ENCODE measurements around the gene FHOD3.

The FHOD3 gene

DNA sequence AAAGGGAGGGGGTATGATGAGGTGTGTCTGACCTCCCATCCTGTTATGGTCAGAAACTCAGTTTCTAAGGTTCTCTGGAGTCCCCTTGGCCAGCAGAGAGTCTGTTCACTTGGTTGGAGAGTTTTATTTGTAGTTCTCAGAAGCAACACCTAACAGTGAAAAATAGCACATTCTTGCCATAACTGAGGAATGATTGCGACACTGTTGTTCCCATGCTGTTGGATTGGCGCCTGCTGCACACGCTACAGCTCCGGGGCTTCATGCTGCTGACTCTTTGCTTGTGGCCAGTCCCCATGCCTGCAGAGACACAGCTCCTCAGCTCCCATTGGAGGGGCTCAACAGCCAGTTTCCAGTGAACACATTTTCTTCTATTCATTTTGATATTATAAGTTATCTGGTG lies 489.2 kb downstream of the FHOD3 start:
- TF ChIP-seq CTCF (conservative IDR thresholded peaks at IDR 0.05; ENCODE audit: low read length) (no peak), EZH2phosphoT487 (IDR thresholded peaks at IDR 0.05; ENCODE audit: borderline replicate concordance) (no peak)
- Histone ChIP-seq H3K27me3 (ENCODE audit: insufficient read depth, low read length, poor library complexity, severe bottlenecking) (no peaks in the 10 kb centered on the region), H3K4me3 (ENCODE audit: low read length, poor library complexity, severe bottlenecking) (no peak overlapping the region), H3F3A (ENCODE audit: low read depth) (no peaks in the 10 kb centered on the region), H3K4me1 (ENCODE audit: insufficient read depth, low read length, poor library complexity, severe bottlenecking) (no peaks in the 10 kb centered on the region), H3K9me2 (replicated peaks; ENCODE audit: low read depth, low read length) (no peaks in the 10 kb centered on the region), H2AFZ (ENCODE audit: low read length) (no peak overlapping the region), H3K79me2 (ENCODE audit: insufficient read depth, low read length) (no peaks in the 10 kb centered on the region), H3K9me3 (ENCODE audit: insufficient read depth, low read depth, low read length) (peaks cover 5% of the 10 kb centered on the region; the same call in 1 of the 2 replicates), H3K9ac (ENCODE audit: low read depth, low read length, poor library complexity, severe bottlenecking) (no peak overlapping the region), H3K36me3 (ENCODE audit: insufficient read depth, low read length) (peaks cover 26% of the 10 kb centered on the region; the same call in 1 of the 2 replicates), H4K20me1 (ENCODE audit: insufficient read depth, low read length, poor library complexity, severe bottlenecking) (no peaks in the 10 kb centered on the region), H3K4me2 (ENCODE audit: low read depth, low read length, poor library complexity, severe bottlenecking) (no peak overlapping the region)

DNA sequence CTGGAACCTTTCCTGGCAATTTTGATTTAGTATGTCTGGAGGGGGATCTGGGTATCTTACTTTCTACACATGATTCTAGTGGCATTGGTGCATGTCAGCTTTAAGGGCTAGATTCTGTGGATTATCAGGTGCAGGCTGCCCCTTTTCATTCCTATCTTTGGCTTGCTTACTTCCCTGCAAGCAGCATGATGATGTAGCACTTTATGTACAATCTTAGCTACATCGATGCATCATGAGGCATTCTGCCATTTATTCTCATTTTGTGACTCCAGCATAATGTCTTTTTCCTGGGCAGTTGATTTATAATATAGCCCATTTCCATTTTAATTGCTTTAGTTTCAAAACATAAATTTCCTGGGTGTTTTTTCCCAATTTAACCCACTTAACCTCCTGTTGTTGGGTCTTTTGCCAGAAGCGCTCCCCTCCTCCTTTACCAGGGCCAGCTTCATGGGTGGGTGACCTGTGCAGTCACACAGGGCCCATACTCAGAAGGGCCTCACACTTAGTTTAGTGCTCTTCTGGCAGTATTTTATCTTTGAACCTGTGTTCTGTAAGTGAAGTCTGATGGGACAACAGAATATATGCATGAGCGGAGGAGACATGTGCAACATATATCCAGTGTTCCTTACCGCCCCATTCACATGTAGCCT lies 495.2 kb downstream of the FHOD3 start:
- H3K9ac ChIP-seq (ENCODE audit: low read depth, low read length, poor library complexity, severe bottlenecking), result no peak overlapping the region
- no peaks in the 10 kb centered on the region for H3K9me2 ChIP-seq (replicated peaks; ENCODE audit: low read depth, low read length)
- no peak overlapping the region for H3K4me2 ChIP-seq (ENCODE audit: low read depth, low read length, poor library complexity, severe bottlenecking)
- peaks cover 5% of the 10 kb centered on the region; the same call in 1 of the 2 replicates for H3K9me3 ChIP-seq (ENCODE audit: insufficient read depth, low read depth, low read length)
- H3K27me3 ChIP-seq (ENCODE audit: insufficient read depth, low read length, poor library complexity, severe bottlenecking), result no peaks in the 10 kb centered on the region
- H4K20me1 ChIP-seq (ENCODE audit: insufficient read depth, low read length, poor library complexity, severe bottlenecking), result no peaks in the 10 kb centered on the region
- H3K4me1 ChIP-seq (ENCODE audit: insufficient read depth, low read length, poor library complexity, severe bottlenecking), result no peaks in the 10 kb centered on the region
- TF ChIP-seq CTCF (conservative IDR thresholded peaks at IDR 0.05; ENCODE audit: low read length) (no peak), EZH2phosphoT487 (IDR thresholded peaks at IDR 0.05; ENCODE audit: borderline replicate concordance) (no peak)
- H3K79me2 ChIP-seq (ENCODE audit: insufficient read depth, low read length), result no peaks in the 10 kb centered on the region
- peaks cover 86% of the 10 kb centered on the region for H3K36me3 ChIP-seq (ENCODE audit: insufficient read depth, low read length)
- H3K4me3 ChIP-seq (ENCODE audit: low read length, poor library complexity, severe bottlenecking), result no peak overlapping the region
- no peaks in the 10 kb centered on the region for H3F3A ChIP-seq (ENCODE audit: low read depth)
- no peak overlapping the region for H2AFZ ChIP-seq (ENCODE audit: low read length)

DNA sequence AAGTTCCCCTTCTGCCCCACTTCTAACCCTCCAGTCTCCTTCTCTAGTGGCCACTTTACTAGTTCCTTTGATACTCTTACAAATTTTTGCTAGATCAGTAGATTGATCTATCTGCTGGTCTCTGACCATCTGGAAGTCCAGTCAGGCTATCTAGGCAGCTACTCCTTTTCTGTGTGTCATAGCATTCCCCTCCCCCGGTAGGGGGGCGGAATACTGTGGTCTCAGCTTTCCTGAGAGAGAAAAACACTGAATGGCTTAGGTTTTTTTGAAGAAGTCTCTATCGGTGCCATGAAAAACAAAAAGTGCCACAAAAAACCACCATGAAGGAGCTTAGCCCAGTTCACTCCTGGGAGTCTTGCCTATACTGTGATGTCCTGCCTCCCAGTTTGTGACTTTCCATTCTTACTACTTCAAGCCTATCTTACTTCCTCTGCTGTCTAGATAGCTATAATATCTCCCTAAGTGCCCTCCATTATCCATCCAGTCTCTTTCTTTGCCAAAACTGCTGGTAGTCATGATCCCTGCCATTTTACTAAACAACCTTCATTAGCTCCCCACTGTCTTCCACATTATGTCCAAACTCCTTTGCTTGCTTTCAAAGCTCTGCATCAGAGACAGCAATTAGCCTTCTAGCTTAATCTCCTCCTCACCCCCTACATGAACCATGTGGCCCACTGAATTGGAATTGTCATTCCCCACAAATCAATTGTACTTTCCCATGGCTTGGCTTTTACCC lies 501.4 kb downstream of the FHOD3 start:
- Histone ChIP-seq H3K4me2 (ENCODE audit: low read depth, low read length, poor library complexity, severe bottlenecking) (no peak overlapping the region), H3K9me2 (replicated peaks; ENCODE audit: low read depth, low read length) (no peaks in the 10 kb centered on the region), H3K79me2 (ENCODE audit: insufficient read depth, low read length) (no peaks in the 10 kb centered on the region), H3K9ac (ENCODE audit: low read depth, low read length, poor library complexity, severe bottlenecking) (no peak overlapping the region), H2AFZ (ENCODE audit: low read length) (no peak overlapping the region), H3K4me3 (ENCODE audit: low read length, poor library complexity, severe bottlenecking) (no peak overlapping the region), H3F3A (ENCODE audit: low read depth) (no peaks in the 10 kb centered on the region), H4K20me1 (ENCODE audit: insufficient read depth, low read length, poor library complexity, severe bottlenecking) (no peaks in the 10 kb centered on the region), H3K9me3 (ENCODE audit: insufficient read depth, low read depth, low read length) (no peaks in the 10 kb centered on the region), H3K4me1 (ENCODE audit: insufficient read depth, low read length, poor library complexity, severe bottlenecking) (no peaks in the 10 kb centered on the region), H3K36me3 (ENCODE audit: insufficient read depth, low read length) (peaks cover 95% of the 10 kb centered on the region), H3K27me3 (ENCODE audit: insufficient read depth, low read length, poor library complexity, severe bottlenecking) (no peaks in the 10 kb centered on the region)
- TF ChIP-seq EZH2phosphoT487 (IDR thresholded peaks at IDR 0.05; ENCODE audit: borderline replicate concordance) (no peak), CTCF (conservative IDR thresholded peaks at IDR 0.05; ENCODE audit: low read length) (no peak)
